ENCODE results near the gene INHBA.

- no peak for TF ChIP-seq CTCF (conservative IDR thresholded peaks at IDR 0.05)
- TF ChIP-seq EZH2 (IDR thresholded peaks at IDR 0.05; ENCODE audit: low read depth) = no peak
Measured at GRCh38 chr7:41699516-41699915, 3.4 kb downstream of the INHBA start.

Measured in PC-9 (cell line).